Uterus (tissue), 4 donors: ENCODE measurements around the gene SPOCK1. TPM values are rescaled to one million over a fixed set of nuclear protein-coding genes. Genes with fewer than 3 reads are reported as not detected.
A peak's percentile ranks its signal among the peaks of the same experiment; 100 is the strongest.

Experiments
- DNase-seq, 2 donors: peaks; one replicate each; pipeline ENCODE4 v3.0.0-alpha.2; 2019 to 2020
- H3K27ac ChIP-seq, 2 donors: fragments of 200-600 bp; sonication (generic); 1 replicate in 1 of 2; 2 replicates in 1 of 2; pipeline ENCODE4 v1.5.1; 2016 to 2018
- H3K27me3 ChIP-seq, 2 donors: fragments of 200-600 bp; sonication (generic); one replicate each; pipeline ENCODE4 v1.5.1; 2018 to 2019; ENCODE audit warnings: control low read depth in 1 of 2
- H3K36me3 ChIP-seq, 2 donors: fragments of 200-600 bp; sonication (generic); one replicate each; pipeline ENCODE4 v1.5.1; 2019; ENCODE audit warnings: control low read depth in 1 of 2
- H3K4me1 ChIP-seq, 2 donors: fragments of 200-600 bp; sonication (generic); one replicate each; pipeline ENCODE4 v1.5.1; 2018 to 2019; ENCODE audit warnings: control low read depth in 1 of 2
- H3K4me3 ChIP-seq, 2 donors: fragments of 200-600 bp; sonication (generic); 1 replicate in 1 of 2; 2 replicates in 1 of 2; pipeline ENCODE4 v1.5.1; 2018 to 2019; ENCODE audit warnings: mild to moderate bottlenecking in 1 of 2
- H3K9me3 ChIP-seq, 2 donors: fragments of 200-600 bp; sonication (generic); one replicate each; pipeline ENCODE4 v1.5.1; 2019; ENCODE audit warnings: control low read depth in 1 of 2
- CTCF ChIP-seq, 4 experiments: fragments of 200-600 bp in 2 of 4; fragments of 450-650 bp in 2 of 4; sonication (generic) in 2 of 4; IDR thresholded peaks; one replicate each; pipeline ENCODE4 v1.5.1; 2016 to 2019; ENCODE audit warnings: antibody characterized with exemption in 4 of 4, mild to moderate bottlenecking in 2 of 4, moderate library complexity in 1 of 4
- POLR2A ChIP-seq, 2 donors: fragments of 450-650 bp; IDR thresholded peaks; one replicate each; pipeline ENCODE4 v1.6.1; 2016; ENCODE audit warnings: antibody characterized with exemption in 2 of 2, mild to moderate bottlenecking in 1 of 2, moderate library complexity in 1 of 2
- intact Hi-C: fragments of 100-400 bp; cut with DNase I; formaldehyde crosslinking; loops from one replicate; pipeline ENCODE4 v1.15.1; 2023; ENCODE audit warnings: low total_unique reads
- total RNA-seq, 4 donors: library from RNA; depleted of rRNA in 3 of 4; stranded (reverse); fragments of >200 nt in 3 of 4; gene quantifications; one replicate each; pipeline versions ENCODE4 v1.1.0 to v1.2.4, GENCODE V29; 2014 to 2023
- donor health status: DM: yes; HTN: yes; CAD: no.

The SPOCK1 gene
- total RNA-seq, 4 donors from 2014 or later = 31.8 to 131 (median 45.1) TPM

- no peaks in the 10 kb centered on the region for H3K9me3 ChIP-seq
- H3K27me3 ChIP-seq = no peaks in the 10 kb centered on the region
- TF ChIP-seq POLR2A (IDR thresholded peaks at IDR 0.05) (no peak), CTCF (IDR thresholded peaks at IDR 0.05) (no peak)
- H3K36me3 ChIP-seq = no peaks in the 10 kb centered on the region
- no peak for DNase-seq
- intact Hi-C loops = no loop called here
- H3K27ac ChIP-seq = no peak overlapping the region
- no peaks in the 10 kb centered on the region for H3K4me1 ChIP-seq
- no peak overlapping the region for H3K4me3 ChIP-seq
Observed at GRCh38 chr5:137206030-137206715, 293.0 kb downstream of the SPOCK1 start.

GRCh38 chr5:137205231-137206027 is 293.7 kb downstream of the SPOCK1 start:
- no peak overlapping the region for H3K27ac ChIP-seq
- intact Hi-C loops = no loop called here
- no peaks in the 10 kb centered on the region for H3K4me1 ChIP-seq
- TF ChIP-seq CTCF (IDR thresholded peaks at IDR 0.05) = no peak
- TF ChIP-seq POLR2A (IDR thresholded peaks at IDR 0.05) = no peak
- no peaks in the 10 kb centered on the region for H3K9me3 ChIP-seq
- H3K4me3 ChIP-seq = no peak overlapping the region
- no peak for DNase-seq
- no peaks in the 10 kb centered on the region for H3K27me3 ChIP-seq
- H3K36me3 ChIP-seq = no peaks in the 10 kb centered on the region

DNA sequence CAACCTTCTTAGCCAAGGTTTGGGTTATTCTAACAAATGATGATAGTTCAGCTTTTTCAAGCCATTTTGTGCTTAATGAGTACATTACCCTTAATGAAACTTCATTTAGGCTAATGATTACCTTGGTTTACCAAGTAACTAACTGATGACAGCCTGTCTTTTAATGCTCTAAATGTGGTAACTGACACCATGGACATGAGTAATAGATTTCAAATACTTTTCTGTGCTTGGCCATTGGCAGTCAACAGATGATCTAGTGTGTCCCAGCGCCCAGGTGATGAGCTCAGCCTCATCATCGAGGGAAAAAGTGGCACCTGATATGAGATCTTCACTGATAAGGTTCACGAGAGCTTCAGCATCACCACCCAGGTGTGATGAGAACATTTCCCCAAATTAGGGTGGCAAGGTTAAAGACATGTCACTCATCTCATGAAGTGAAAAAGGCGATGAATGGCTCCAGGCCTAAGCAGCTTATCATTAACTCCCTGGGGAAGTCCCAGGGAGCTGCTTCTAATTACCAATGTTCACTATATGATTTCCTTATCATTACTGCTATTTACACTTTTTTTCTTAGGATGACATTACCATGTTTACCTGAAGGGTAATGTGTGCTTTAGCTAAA is 296.0 kb downstream of the SPOCK1 start:
- H3K9me3 ChIP-seq = no peaks in the 10 kb centered on the region
- H3K4me3 ChIP-seq = no peak overlapping the region
- no peak for DNase-seq
- TF ChIP-seq POLR2A (IDR thresholded peaks at IDR 0.05) = no peak
- TF ChIP-seq CTCF (IDR thresholded peaks at IDR 0.05) = no peak
- intact Hi-C loops = no loop called here
- no peaks in the 10 kb centered on the region for H3K36me3 ChIP-seq
- H3K27ac ChIP-seq = no peak overlapping the region
- no peaks in the 10 kb centered on the region for H3K27me3 ChIP-seq
- no peaks in the 10 kb centered on the region for H3K4me1 ChIP-seq

DNA sequence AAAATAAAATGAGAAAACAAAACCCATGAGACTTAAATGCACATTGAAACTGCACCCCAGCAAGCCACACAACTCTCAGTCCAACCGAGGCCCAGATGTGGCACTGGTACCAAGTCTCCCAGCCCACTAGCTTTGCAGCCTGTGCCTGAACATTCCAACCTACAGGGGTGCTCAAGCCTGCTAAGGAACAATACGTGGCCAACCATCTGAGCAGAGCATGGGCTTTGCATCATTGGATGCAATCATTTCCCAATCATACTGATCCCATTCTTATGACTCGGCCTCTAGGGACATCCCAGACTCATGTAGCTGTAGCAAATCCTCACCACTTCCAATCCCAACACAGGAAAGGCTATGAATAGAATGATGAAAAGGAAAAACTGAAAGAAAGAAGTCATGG is 297.2 kb downstream of the SPOCK1 start:
- intact Hi-C loops = no loop called here
- H3K27ac ChIP-seq = no peak overlapping the region
- H3K36me3 ChIP-seq = no peaks in the 10 kb centered on the region
- TF ChIP-seq POLR2A (IDR thresholded peaks at IDR 0.05) (no peak), CTCF (IDR thresholded peaks at IDR 0.05) (peak in 2 of 4 experiments; percentile 4 to 25)
- DNase-seq = peak; percentile 19 to 33
- no peaks in the 10 kb centered on the region for H3K4me1 ChIP-seq
- H3K4me3 ChIP-seq = no peak overlapping the region
- H3K27me3 ChIP-seq = no peaks in the 10 kb centered on the region
- no peaks in the 10 kb centered on the region for H3K9me3 ChIP-seq
